OCI-LY3 (cell line): Measurements from ENCODE around the gene ENOX2.

ENCODE experiments used
- H2AFZ ChIP-seq: fragments of 200-600, 300-600 bp; shearing (Covaris generic); 2 replicates; pipeline ENCODE4 v1.6.0; 2014; ENCODE audit warnings: antibody characterized with exemption, low read depth, low read length
- H3K27ac ChIP-seq: fragments of 200-600, 300-600 bp; sonication (generic); 2 replicates; pipeline ENCODE4 v1.5.1; 2014; ENCODE audit warnings: mild to moderate bottlenecking, low read length, moderate library complexity, mixed read lengths
- H3K27me3 ChIP-seq: fragments of 200-600, 300-600 bp; sonication (generic); 2 replicates; pipeline ENCODE4 v1.6.1; 2014; ENCODE audit warnings: low read depth, low read length, mixed read lengths
- H3K36me3 ChIP-seq: fragments of 200-600, 300-600 bp; sonication (generic); replicated peaks from 2 replicates; pipeline ENCODE3; 2014; ENCODE audit warnings: low read depth, low read length, mixed read lengths
- H3K4me1 ChIP-seq: fragments of 300-600, 200-600 bp; sonication (generic); 2 replicates; pipeline ENCODE4 v1.6.1; 2014; ENCODE audit warnings: low read length, mixed read lengths
- H3K4me2 ChIP-seq: fragments of 200-600, 300-600 bp; sonication (generic); 2 replicates; pipeline ENCODE4 v1.6.1; 2014; ENCODE audit warnings: low read length, mixed read lengths
- H3K4me3 ChIP-seq: fragments of 300-600, 200-600 bp; sonication (generic); 2 replicates; pipeline ENCODE4 v1.5.1; 2014; ENCODE audit warnings: antibody characterized with exemption, mild to moderate bottlenecking, low read length, moderate library complexity
- H3K79me2 ChIP-seq: fragments of 300-600, 200-600 bp; shearing (Covaris generic); 2 replicates; pipeline ENCODE4 v1.6.1; 2014; ENCODE audit warnings: mild to moderate bottlenecking, low read length, mixed read lengths
- H3K9ac ChIP-seq: fragments of 300-600, 200-600 bp; shearing (Covaris generic); 2 replicates; pipeline ENCODE4 v1.6.0; 2014; ENCODE audit warnings: mild to moderate bottlenecking, low read length, moderate library complexity
- H3K9me3 ChIP-seq: fragments of 200-600, 300-600 bp; shearing (Covaris generic); 2 replicates; pipeline ENCODE4 v1.6.1; 2014; ENCODE audit warnings: low read length, mixed read lengths; ENCODE audit not compliant: insufficient read depth
- H4K20me1 ChIP-seq: fragments of 200-600, 300-600 bp; sonication (generic); 2 replicates; pipeline ENCODE4 v1.6.1; 2016; ENCODE audit warnings: low read length, mixed read lengths; ENCODE audit not compliant: insufficient read depth
- CTCF ChIP-seq: fragments of 200-600, 300-600 bp; sonication (generic); IDR thresholded peaks from 2 replicates; pipeline ENCODE4 v1.5.1; 2014; ENCODE audit warnings: antibody characterized with exemption, low read length, low read depth
- EZH2phosphoT487 ChIP-seq: fragments of 200-600 bp; shearing (Covaris generic); IDR thresholded peaks from 2 replicates; pipeline ENCODE4 v1.6.1; 2018; ENCODE audit warnings: antibody characterized with exemption, mixed run types, low read depth

The ENOX2 gene

GRCh38 chrX:130746709-130747342, 156.2 kb downstream of the ENOX2 start:
- Histone ChIP-seq H3K79me2 (no peaks in the 10 kb centered on the region), H2AFZ (no peak overlapping the region), H3K4me3 (no peak overlapping the region), H3K36me3 (no peaks in the 10 kb centered on the region), H4K20me1 (no peaks in the 10 kb centered on the region), H3K27me3 (no peaks in the 10 kb centered on the region), H3K27ac (no peak overlapping the region), H3K4me1 (no peaks in the 10 kb centered on the region), H3K9me3 (no peaks in the 10 kb centered on the region), H3K4me2 (no peak overlapping the region), H3K9ac (no peak overlapping the region)
- TF ChIP-seq CTCF (no peak), EZH2phosphoT487 (no peak)

- no peaks in the 10 kb centered on the region for H3K4me1 ChIP-seq
- H3K9ac ChIP-seq = no peak overlapping the region
- H3K27me3 ChIP-seq = no peaks in the 10 kb centered on the region
- H3K27ac ChIP-seq = no peak overlapping the region
- H3K4me2 ChIP-seq = no peak overlapping the region
- no peaks in the 10 kb centered on the region for H4K20me1 ChIP-seq
- TF ChIP-seq EZH2phosphoT487 (no peak), CTCF (no peak)
- no peak overlapping the region for H2AFZ ChIP-seq
- H3K79me2 ChIP-seq = no peaks in the 10 kb centered on the region
- no peaks in the 10 kb centered on the region for H3K9me3 ChIP-seq
- no peaks in the 10 kb centered on the region for H3K36me3 ChIP-seq
- H3K4me3 ChIP-seq = no peak overlapping the region
Measured at GRCh38 chrX:130746077-130746476, 156.9 kb downstream of the ENOX2 start.

GRCh38 chrX:130741584-130741983, 161.4 kb downstream of the ENOX2 start:
- Histone ChIP-seq H3K4me3 (no peak overlapping the region), H2AFZ (no peak overlapping the region), H3K79me2 (no peaks in the 10 kb centered on the region), H3K27me3 (no peaks in the 10 kb centered on the region), H3K9ac (no peak overlapping the region), H3K27ac (no peak overlapping the region), H4K20me1 (no peaks in the 10 kb centered on the region), H3K36me3 (no peaks in the 10 kb centered on the region), H3K4me2 (no peak overlapping the region), H3K9me3 (no peaks in the 10 kb centered on the region), H3K4me1 (no peaks in the 10 kb centered on the region)
- TF ChIP-seq CTCF (no peak), EZH2phosphoT487 (no peak)

- no peaks in the 10 kb centered on the region for H3K9me3 ChIP-seq
- no peak overlapping the region for H3K27ac ChIP-seq
- no peak overlapping the region for H3K4me3 ChIP-seq
- no peak overlapping the region for H3K4me2 ChIP-seq
- TF ChIP-seq CTCF = no peak
- no peak for TF ChIP-seq EZH2phosphoT487
- no peaks in the 10 kb centered on the region for H4K20me1 ChIP-seq
- H3K27me3 ChIP-seq = no peaks in the 10 kb centered on the region
- no peak overlapping the region for H2AFZ ChIP-seq
- no peak overlapping the region for H3K9ac ChIP-seq
- H3K4me1 ChIP-seq = no peaks in the 10 kb centered on the region
- H3K36me3 ChIP-seq = no peaks in the 10 kb centered on the region
- no peaks in the 10 kb centered on the region for H3K79me2 ChIP-seq
Measured at GRCh38 chrX:130741151-130741550, 161.9 kb downstream of the ENOX2 start.
